HL-60 (cell line): ENCODE results near the gene OR52K1.

Source experiments
- DNase-seq, 2 experiments: peaks; one replicate each; pipeline ENCODE4 v3.0.0-alpha.2; 2010 to 2020; ENCODE audit warnings: low read depth in 1 of 2, low spot score in 1 of 2
- H3K27ac ChIP-seq: fragments of 250-450 bp; sonication (Bioruptor Pico); replicated peaks from 2 replicates; pipeline ENCODE4 v1.5.1; 2020; ENCODE audit warnings: mild to moderate bottlenecking, moderate library complexity
- H3K27me3 ChIP-seq: fragments of 250-450 bp; sonication (Bioruptor Pico); 2 replicates; pipeline ENCODE4 v1.5.1; 2021; ENCODE audit warnings: mild to moderate bottlenecking, moderate library complexity; ENCODE audit not compliant: insufficient read depth, poor library complexity, severe bottlenecking
- H3K4me3 ChIP-seq: replicated peaks from 2 replicates; pipeline ENCODE4 v1.5.1; 2011; ENCODE audit warnings: mild to moderate bottlenecking, control low read depth, low read length; ENCODE audit not compliant: insufficient read depth
- CTCF ChIP-seq: IDR thresholded peaks from one replicate; pipeline ENCODE4 v1.5.1; 2011; ENCODE audit warnings: low read length, control low read depth, inconsistent platforms; ENCODE audit not compliant: insufficient read depth
- GABPA ChIP-seq: IDR thresholded peaks from 2 replicates; pipeline ENCODE4 v1.6.1; 2012; ENCODE audit warnings: low read depth
- POLR2AphosphoS5 ChIP-seq: IDR thresholded peaks from 2 replicates; pipeline ENCODE4 v1.6.1; 2012; ENCODE audit warnings: low read depth
- REST ChIP-seq: IDR thresholded peaks from 2 replicates; pipeline ENCODE4 v1.6.1; 2012; ENCODE audit warnings: low read depth; ENCODE audit not compliant: insufficient replicate concordance
- SPI1 ChIP-seq: IDR thresholded peaks from 2 replicates; pipeline ENCODE4 v1.6.1; 2012; ENCODE audit warnings: low read depth, mild to moderate bottlenecking, borderline replicate concordance

Gene OR52K1

GRCh38 chr11:4508886-4509285 lies 26.4 kb downstream of the OR52K1 start:
- no peaks in the 10 kb centered on the region for H3K27me3 ChIP-seq
- DNase-seq = peak in 1 of 2 experiments; percentile 4

GRCh38 chr11:4511282-4512245 lies 29.1 kb downstream of the OR52K1 start:
- Histone ChIP-seq H3K4me3 (no peak overlapping the region), H3K27me3 (no peaks in the 10 kb centered on the region), H3K27ac (no peak overlapping the region)
- no peak for TF ChIP-seq GABPA
- TF ChIP-seq POLR2AphosphoS5 = no peak
- TF ChIP-seq SPI1 = no peak
- no peak for TF ChIP-seq REST
- TF ChIP-seq CTCF = no peak
- DNase-seq = no peak

More at GRCh38 chr11:4508886-4509285, 26.4 kb downstream of the OR52K1 start:
- Histone ChIP-seq H3K27ac (no peak overlapping the region), H3K4me3 (no peak overlapping the region)
- no peak for TF ChIP-seq POLR2AphosphoS5
- TF ChIP-seq CTCF = no peak
- TF ChIP-seq REST = no peak
- no peak for TF ChIP-seq SPI1
- no peak for TF ChIP-seq GABPA

- no peaks in the 10 kb centered on the region for H3K27me3 ChIP-seq
- no peak overlapping the region for H3K4me3 ChIP-seq
- no peak overlapping the region for H3K27ac ChIP-seq
- DNase-seq = no peak
- TF ChIP-seq GABPA (no peak), POLR2AphosphoS5 (no peak), CTCF (no peak), REST (no peak), SPI1 (no peak)
Observed at GRCh38 chr11:4514196-4514595, 31.8 kb downstream of the OR52K1 start.
